GM19043 (cell line): ENCODE results near the gene GLMP.

Experiments used
- ATAC-seq: cut with Tn5 transposase; IDR thresholded peaks from one replicate; pipeline ENCODE4 v1.9.1; 2021; ENCODE audit warnings: low read depth; ENCODE audit not compliant: unreplicated experiment

Gene GLMP

DNA sequence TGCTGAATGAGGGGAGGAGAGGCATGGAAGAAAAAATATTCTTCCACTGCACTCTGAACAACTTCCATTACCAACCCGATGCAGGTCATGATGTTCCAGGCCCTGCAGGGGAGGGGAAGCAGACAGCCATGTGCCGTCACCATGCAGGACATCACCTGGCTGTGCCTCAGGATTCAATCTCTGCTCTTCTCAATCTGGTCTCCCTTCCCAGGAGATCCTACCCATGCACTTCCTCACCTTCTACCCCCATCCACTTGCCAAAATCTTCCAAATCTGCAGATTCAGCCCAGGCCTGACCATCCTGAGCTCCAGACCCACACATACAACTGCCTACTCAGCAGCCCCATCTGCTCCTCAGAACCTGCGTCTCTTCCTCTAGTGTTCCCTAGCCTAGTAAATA is 41.8 kb downstream of the GLMP start:
- ATAC-seq, result no peak

DNA sequence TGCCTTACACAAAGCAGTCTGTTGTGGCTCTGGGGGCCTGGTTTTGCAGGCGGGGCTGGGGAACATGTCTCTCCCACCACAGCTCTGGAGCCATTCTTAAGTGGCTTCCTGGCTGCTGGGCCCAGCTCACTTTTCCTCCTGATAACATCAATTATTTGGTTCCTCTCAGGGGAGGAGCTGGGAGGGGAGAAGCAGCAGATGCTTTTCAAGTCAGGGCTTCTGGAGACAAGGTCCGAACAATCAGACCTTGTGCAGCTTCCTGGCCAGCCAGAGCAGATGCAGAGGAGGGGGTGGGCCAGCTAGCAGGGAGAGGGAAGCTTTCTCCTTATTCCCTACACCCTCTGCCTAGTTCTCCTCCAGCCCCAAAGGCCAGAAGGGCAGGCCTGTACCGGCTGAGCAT is 44.0 kb downstream of the GLMP start:
- no peak for ATAC-seq

DNA sequence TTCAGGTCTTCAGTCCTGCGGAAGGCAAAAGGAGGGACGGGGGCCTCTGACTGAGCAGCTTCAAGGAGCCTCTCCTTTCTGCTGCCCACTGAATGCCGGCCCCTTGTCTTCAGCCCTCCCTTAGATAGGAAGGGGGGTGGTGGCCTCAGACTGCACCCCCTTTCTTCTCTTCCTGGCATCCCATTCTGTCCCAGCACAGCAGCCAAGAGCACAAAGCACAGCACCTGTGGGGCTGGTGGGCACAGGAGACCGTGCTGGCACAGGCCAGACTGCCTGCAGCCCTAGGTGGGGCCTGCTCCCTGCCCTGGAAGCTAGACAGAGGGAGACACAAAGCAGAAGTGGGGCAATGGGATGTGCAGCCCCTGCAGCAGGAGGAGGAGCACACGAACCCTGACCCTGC is 45.9 kb downstream of the GLMP start:
- ATAC-seq, result no peak

DNA sequence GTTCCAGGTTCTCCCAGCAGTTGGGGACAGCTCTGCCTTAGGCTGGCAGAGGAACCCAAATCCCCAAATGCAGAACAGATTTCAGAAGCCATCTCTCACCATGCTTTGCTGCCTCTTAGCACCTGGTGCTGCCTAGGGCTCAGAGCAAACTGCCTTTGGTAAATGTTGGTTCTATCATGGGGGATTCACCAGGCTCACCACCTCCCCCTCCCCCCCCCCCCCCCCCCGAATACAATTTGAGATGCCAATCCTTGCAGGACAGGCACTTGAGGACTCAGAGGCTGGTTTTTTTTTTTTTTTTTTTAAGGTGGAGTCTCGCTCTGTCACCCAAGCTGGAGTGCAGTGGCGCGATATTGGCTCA is 47.2 kb downstream of the GLMP start:
- no peak for ATAC-seq

DNA sequence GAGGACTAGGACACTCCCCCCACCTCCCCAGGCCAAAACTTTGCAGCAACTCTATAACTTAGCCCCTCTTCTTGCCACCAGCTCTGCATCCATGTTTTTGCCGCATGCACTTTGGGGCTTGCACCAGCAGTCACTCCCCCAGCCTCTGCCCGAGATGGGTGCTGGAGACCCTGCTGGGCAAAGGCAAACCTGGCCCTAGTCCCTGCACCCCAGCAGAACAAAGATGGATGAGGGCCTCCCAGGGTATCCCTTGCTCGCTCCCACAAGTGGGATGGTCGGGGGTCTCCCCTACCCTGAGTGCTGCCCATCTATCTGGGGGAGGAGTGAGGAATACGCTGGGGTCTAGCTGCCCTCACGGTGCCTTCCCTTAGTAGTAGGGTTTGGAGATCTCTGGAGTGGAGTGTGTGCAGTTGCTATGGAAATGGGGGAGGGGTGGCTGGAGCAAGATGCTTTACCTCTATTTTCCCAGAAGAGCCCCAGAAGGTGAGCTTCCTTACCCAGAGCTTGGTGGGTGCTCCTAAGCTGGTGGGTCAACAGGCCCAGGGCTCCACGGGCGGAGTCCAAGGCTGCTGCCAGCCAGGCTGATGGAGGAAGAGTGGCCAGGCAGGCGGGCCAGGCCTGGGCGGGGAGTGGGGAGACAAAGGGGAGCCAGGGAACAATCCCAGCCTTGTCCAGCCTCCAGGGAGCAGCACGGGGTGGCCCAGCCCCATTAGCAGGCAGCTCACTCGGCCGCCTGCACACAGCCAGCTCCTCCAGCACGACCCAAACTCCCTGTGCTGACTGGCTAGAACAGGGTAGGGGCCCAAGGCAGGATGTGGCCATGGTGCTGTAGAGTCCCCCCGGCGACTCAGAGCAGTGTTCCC is 47.8 kb downstream of the GLMP start, which contains the start of gene PAQR6:
PAQR6 (minus strand) TSS at position 597 of the 863 bp plus-strand sequence. CDS start 1,325 bp downstream, outside the sequence.
- ATAC-seq, result no peak

DNA sequence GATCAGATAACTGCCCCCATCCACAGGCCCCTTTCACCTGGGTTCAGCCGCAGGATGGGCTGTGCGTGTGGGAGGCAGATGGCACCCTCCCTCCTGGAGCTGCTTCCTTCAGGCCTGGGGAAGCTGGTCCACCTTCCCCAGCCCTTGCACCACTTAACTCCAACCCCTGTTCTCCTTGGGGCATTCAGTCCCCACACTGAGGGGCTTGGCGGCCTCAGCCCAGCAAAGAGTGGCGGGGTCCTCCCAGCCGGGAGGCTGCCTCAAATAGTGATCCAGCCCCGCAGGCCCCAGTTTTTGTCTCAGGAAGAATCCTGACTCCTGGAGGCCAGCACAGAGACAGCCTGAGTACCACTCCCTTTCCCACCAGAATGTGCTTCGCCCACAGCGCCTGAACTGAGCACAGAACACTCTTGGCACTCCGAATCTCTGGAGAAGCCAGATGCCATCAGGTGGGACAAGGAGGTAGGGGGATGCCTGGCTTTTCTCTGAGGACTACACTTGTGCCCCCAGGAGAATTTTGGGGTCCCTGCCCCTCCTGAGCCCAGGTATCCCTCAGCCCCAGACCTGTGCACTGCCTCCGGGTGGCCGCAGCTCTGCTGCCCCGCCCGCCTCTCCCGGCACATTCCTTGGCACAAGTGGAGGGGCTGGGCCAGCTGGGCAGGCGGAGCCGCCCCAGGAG is 48.6 kb downstream of the GLMP start:
- ATAC-seq, result no peak

DNA sequence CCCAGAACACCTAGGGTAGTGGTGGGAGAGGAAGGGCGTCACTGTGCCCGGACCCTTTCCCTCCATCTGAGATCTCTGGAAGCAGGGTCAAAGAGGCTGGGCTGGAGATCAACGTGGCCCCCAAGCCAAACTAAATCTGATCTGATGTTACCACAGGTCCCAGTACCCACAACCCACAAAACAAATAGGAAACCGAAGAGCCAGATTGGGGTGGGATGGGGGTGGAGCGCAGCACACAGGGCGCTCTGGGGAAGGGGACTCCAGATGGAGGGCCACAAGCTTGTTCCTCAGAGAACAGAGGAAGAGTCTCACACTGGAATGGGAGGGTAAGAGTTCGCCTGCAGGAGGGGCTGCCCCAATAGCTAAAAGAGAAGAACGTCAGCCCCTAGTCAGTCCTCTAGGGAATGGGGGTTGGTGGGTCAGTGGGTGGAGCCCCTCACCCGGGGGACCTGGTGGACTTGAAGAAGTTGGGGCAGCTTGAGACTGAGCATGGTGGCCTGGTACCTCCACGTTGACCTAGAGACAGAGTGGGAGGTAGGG is 49.2 kb downstream of the GLMP start:
- ATAC-seq, result no peak

DNA sequence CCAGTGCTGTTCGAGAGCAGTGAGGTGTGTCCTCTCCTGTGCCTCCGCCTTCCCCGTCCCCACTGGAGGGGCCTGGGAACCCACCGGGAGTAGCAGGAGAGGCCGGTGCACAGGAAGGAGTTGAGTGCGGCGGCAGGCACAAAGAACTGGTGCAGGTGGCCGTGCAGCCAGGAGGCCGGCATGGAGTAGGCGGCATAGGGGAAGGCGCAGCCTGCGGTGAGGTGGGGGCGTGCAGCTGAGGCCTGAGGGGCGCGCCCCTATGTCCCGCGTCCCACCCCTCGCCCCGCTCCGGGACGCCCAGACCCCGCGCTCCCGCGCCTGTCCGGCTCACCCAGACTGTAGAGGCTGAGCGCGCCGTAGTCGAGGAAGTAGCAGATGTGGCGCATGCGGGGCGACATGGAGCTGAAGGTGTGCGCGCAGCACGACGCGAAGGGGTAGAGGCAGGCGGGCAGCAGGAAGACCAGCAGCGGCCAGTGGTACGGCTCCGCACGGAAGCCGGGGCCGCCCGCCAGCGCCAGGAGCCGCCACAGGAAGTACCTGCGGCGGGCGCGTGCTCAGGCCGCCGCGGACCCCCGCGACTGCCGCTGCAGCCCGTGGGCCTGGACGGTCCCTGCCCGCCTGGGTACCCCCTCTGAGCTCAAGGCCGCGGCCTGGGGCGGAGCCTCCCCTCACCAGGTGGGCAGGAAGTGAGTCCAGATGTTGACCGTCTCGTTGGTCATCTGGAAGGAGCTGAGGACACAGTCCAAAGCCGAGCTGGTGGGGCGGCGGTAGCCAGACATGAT is 49.8 kb downstream of the GLMP start:
- no peak for ATAC-seq

DNA sequence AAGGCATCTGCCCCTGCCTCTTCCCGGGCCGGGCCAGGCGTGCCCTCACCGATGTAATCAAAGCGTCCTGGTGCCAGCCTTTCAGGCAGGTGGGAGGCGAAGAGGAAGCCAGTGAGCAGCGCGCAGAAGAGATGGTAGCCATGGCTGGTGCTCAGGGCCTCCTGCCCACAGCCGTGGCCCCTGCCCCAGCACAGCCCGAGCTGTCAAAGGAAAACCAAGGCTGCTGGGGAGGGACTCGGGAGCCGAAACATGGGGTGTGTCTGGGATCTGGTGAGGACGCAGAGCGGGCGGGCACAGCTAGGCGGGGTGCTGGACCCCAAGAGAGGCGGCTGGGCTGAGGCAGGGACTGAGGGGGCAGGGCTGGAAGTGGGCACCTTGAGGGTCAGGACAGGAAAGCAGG is 50.8 kb downstream of the GLMP start:
- ATAC-seq, result no peak

DNA sequence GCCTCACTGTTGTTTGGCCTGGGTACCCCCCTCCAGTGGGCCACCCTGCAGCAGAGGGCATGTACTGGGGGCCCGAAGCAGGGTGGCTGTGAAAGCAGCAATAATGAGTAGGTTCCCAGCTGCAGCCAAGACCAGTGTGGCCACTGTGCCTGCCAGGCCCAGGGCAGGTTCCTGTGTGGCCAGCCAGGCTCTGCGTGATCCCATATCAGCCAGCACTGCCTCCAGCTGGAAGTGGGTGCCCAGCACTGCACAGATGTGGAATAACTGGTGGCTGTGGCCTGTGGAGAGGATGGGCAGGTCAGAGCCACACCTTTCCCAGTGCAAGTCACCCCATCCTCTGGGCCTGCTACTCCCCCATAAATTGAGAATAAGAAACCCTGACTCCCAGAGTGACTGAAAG is 51.4 kb downstream of the GLMP start:
- no peak for ATAC-seq

DNA sequence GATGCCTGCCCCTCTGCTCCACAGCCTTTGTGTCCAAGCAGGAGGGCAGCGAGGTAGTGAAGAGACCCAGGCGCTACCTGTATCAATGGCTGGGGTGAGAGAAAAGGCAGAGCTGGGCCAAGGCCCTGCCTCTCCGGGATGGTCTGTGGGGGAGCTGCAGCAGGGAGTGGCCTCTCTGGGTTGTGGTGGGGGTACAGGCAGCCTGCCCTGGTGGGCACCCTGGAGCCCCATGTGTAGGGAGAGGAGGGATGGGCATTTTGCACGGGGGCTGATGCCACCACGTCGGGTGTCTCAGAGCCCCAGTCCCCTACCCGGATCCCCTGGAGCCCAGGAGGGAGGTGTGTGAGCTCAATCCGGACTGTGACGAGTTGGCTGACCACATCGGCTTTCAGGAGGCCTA is 52.7 kb downstream of the GLMP start:
- ATAC-seq, result no peak
